ENCODE data around the gene PROCR.

DNA sequence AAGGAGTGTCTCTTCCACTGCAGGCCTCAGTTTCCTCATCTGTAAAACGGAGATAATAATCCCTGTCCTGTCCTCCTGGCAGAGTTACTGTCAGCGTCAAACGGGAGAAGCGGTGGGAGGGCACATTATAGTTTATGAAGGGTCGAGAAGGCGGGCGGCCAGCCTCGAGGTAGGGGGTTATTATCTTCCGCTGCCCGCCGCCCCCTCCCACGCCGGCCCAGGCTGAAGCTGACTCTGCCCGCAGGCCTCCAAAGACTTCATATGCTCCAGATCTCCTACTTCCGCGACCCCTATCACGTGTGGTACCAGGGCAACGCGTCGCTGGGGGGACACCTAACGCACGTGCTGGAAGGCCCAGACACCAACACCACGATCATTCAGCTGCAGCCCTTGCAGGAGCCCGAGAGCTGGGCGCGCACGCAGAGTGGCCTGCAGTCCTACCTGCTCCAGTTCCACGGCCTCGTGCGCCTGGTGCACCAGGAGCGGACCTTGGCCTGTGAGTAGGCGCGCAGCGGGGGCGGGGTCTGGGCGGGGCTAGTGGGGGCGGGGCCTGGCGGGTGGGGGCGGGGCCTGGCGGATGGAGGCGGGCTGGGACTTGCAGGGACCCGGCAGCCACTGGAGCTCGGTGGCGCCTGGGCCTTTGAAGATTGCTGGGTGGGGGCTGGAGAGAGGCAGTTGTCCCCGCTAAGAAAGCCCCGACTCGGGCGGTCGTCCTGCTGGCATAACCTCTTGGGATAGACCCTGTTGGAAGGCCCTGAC, 2.8 kb downstream of the PROCR start:
- TF ChIP-seq, protein P1, sequence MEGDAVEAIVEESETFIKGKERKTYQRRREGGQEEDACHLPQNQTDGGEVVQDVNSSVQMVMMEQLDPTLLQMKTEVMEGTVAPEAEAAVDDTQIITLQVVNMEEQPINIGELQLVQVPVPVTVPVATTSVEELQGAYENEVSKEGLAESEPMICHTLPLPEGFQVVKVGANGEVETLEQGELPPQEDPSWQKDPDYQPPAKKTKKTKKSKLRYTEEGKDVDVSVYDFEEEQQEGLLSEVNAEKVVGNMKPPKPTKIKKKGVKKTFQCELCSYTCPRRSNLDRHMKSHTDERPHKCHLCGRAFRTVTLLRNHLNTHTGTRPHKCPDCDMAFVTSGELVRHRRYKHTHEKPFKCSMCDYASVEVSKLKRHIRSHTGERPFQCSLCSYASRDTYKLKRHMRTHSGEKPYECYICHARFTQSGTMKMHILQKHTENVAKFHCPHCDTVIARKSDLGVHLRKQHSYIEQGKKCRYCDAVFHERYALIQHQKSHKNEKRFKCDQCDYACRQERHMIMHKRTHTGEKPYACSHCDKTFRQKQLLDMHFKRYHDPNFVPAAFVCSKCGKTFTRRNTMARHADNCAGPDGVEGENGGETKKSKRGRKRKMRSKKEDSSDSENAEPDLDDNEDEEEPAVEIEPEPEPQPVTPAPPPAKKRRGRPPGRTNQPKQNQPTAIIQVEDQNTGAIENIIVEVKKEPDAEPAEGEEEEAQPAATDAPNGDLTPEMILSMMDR (IDR thresholded peaks at IDR 0.05; ENCODE audit: low read depth, low read length, poor library complexity, severe bottlenecking) = no peak
- TF ChIP-seq EZH2phosphoT487 (IDR thresholded peaks at IDR 0.05; ENCODE audit: borderline replicate concordance, low read length) = no peak
